Adrenal gland (tissue), 12 donors: ENCODE data around the gene EXOC6. TPM values are rescaled to one million over a fixed set of nuclear protein-coding genes. Genes with fewer than 3 reads are reported as not detected.

ENCODE experiments used
- DNase-seq, 7 donors: peaks; one replicate each; pipeline ENCODE4 v3.0.0-alpha.2; 2019 to 2020
- H3K27ac ChIP-seq, 5 donors: fragments of 200-600 bp; sonication (generic) in 4 of 5; 1 replicate in 3 of 5; 2 replicates in 2 of 5; pipeline versions ENCODE4 v1.5.1 to v1.8.0; 2016 to 2020; ENCODE audit warnings: mild to moderate bottlenecking in 1 of 5
- H3K27me3 ChIP-seq: fragments of 200-600 bp; 2 replicates; pipeline ENCODE4 v1.8.0; 2021
- H3K36me3 ChIP-seq, 2 donors: fragments of 200-600 bp; replicated peaks in 1 of 2; 1 replicate in 1 of 2; 2 replicates in 1 of 2; pipeline versions ENCODE4 v1.5.1 to v1.8.0; 2018 to 2022
- H3K4me1 ChIP-seq, 2 donors: fragments of 200-600 bp; replicated peaks in 1 of 2; 1 replicate in 1 of 2; 2 replicates in 1 of 2; pipeline versions ENCODE4 v1.5.1 to v1.8.0; 2018 to 2021
- H3K4me3 ChIP-seq, 4 donors: fragments of 200-600 bp; sonication (generic) in 3 of 4; one replicate each; pipeline ENCODE4 v1.5.1; 2016 to 2018
- H3K9me3 ChIP-seq, 3 donors: fragments of 200-600 bp; sonication (generic) in 1 of 3; replicated peaks in 1 of 3; 1 replicate in 2 of 3; 2 replicates in 1 of 3; pipeline versions ENCODE4 v1.5.1 to v1.8.0; 2016 to 2021
- CTCF ChIP-seq, 6 experiments: fragments of 450-650 bp in 4 of 6; fragments of 200-600 bp in 2 of 6; sonication (generic) in 1 of 6; IDR thresholded peaks; 1 replicate in 5 of 6; 2 replicates in 1 of 6; pipeline versions ENCODE4 v1.5.1 to v1.8.0; 2016 to 2021; ENCODE audit warnings: antibody characterized with exemption in 6 of 6, mild to moderate bottlenecking in 2 of 6, moderate library complexity in 1 of 6
- POLR2A ChIP-seq, 2 donors: fragments of 450-650 bp; IDR thresholded peaks; one replicate each; pipeline ENCODE4 v1.6.1; 2017; ENCODE audit warnings: antibody characterized with exemption in 2 of 2, mild to moderate bottlenecking in 2 of 2, moderate library complexity in 1 of 2
- WGBS, 4 donors: extraction: QIAGEN DNeasy Blood & Tissue Kit in 2 of 4; methylation state at CpG; one replicate each; pipeline versions ENCODE4 v1.1.5 to v1.1.7; 2013 to 2017; 5-methylcytosine and 5-hydroxymethylcytosine counted together
- intact Hi-C, 2 donors: fragments of 100-400 bp; cut with DNase I; formaldehyde crosslinking; loops; one replicate each; pipeline versions ENCODE4 v1.14.1 to v1.15.0; 2022 to 2023
- polyA plus RNA-seq, 3 donors: library from polyadenylated mRNA; stranded (reverse); fragments of 200-250 nt in 2 of 3; fragments of 350-450 nt in 1 of 3; fragmentation: Illumina TruSeq in 1 of 3; extraction: RNeasy Lipid Tissue Mini Kit (QIAGEN cat#74804) in 1 of 3; gene quantifications; one replicate each; pipeline ENCODE4 v1.2.3, GENCODE V29; 2013 to 2014
- total RNA-seq, 9 donors: library from RNA; depleted of rRNA in 4 of 9; stranded (reverse); fragments of >200 nt in 4 of 9; fragments of 120-200 nt in 1 of 9; fragmentation: NEBNext Ultra II Directional in 1 of 9; extraction: Animal tissue kit (Norgen Biotek cat#: 25700) in 1 of 9; gene quantifications; one replicate each; pipeline versions ENCODE4 v1.1.0 to v1.2.4, GENCODE V29; 2013 to 2023
- donor health status: healthy with polysubstance abuse.
- donor health status: Bipolar disorder and iron deficiency.
- donor health status: DM: yes; HTN: yes; CAD: no.
- donor health status: DM: no; HTN: no; CAD: no.
- donor health status: DM: no; HTN: no; CAD: no.
- donor health status: DM: yes; HTN: yes; CAD: no.

The EXOC6 gene
- total and polyA plus RNA-seq, 12 donors = 7.1 to 60.1 (median 25.7) TPM

GRCh38 chr10:92822964-92823363 is 25.4 kb upstream of the EXOC6 start:
- H3K27me3 ChIP-seq = no peaks in the 10 kb centered on the region
- intact Hi-C loops = no loop called here
- TF ChIP-seq POLR2A (IDR thresholded peaks at IDR 0.05) (no peak), CTCF (IDR thresholded peaks at IDR 0.05) (peak; percentile 15 to 55 (median 37))
- no peak overlapping the region for H3K4me3 ChIP-seq
- 43 to 50% (median 46%) methylated on average over 9 of the region's 9 CpGs for WGBS, 4 donors
- no peaks in the 10 kb centered on the region for H3K9me3 ChIP-seq
- DNase-seq = no peak
- peaks cover 12 to 14% of the 10 kb centered on the region in 2 donors for H3K4me1 ChIP-seq
- H3K36me3 ChIP-seq = no peaks in the 10 kb centered on the region
- peak overlapping the region in 4 of 5 donors; percentile 22 to 81 (median 71) for H3K27ac ChIP-seq

- intact Hi-C loops = no loop called here
- Histone ChIP-seq H3K36me3 (no peaks in the 10 kb centered on the region), H3K27me3 (no peaks in the 10 kb centered on the region), H3K4me1 (peaks cover 18 to 25% of the 10 kb centered on the region in 2 donors), H3K27ac (no peak overlapping the region), H3K9me3 (no peaks in the 10 kb centered on the region), H3K4me3 (no peak overlapping the region)
- 64 to 81% (median 73%) methylated on average over 5 of the region's 5 CpGs for WGBS, 4 donors
- TF ChIP-seq POLR2A (IDR thresholded peaks at IDR 0.05) (no peak), CTCF (IDR thresholded peaks at IDR 0.05) (no peak)
- no peak for DNase-seq
Observed at GRCh38 chr10:92826061-92826460, 22.3 kb upstream of the EXOC6 start.

GRCh38 chr10:92826504-92826903 is 21.8 kb upstream of the EXOC6 start:
- Histone ChIP-seq H3K27me3 (no peaks in the 10 kb centered on the region), H3K9me3 (no peaks in the 10 kb centered on the region), H3K27ac (no peak overlapping the region), H3K4me3 (no peak overlapping the region), H3K4me1 (peaks cover 22 to 30% of the 10 kb centered on the region in 2 donors), H3K36me3 (no peaks in the 10 kb centered on the region)
- intact Hi-C loops = no loop called here
- TF ChIP-seq POLR2A (IDR thresholded peaks at IDR 0.05) = no peak
- no peak for TF ChIP-seq CTCF (IDR thresholded peaks at IDR 0.05)
- no peak for DNase-seq

- DNase-seq = peak in 6 of 7 donors; percentile 38 to 73 (median 63)
- H3K4me1 ChIP-seq = peaks cover 12 to 31% of the 10 kb centered on the region in 2 donors
- H3K27ac ChIP-seq = peak overlapping the region in 3 of 5 donors; percentile 14 to 37 (median 23)
- intact Hi-C loops = no loop called here
- no peaks in the 10 kb centered on the region for H3K36me3 ChIP-seq
- 63 to 72% (median 65%) methylated on average over 10 of the region's 10 CpGs for WGBS, 4 donors
- no peaks in the 10 kb centered on the region for H3K27me3 ChIP-seq
- H3K9me3 ChIP-seq = no peaks in the 10 kb centered on the region
- H3K4me3 ChIP-seq = no peak overlapping the region
- TF ChIP-seq CTCF (IDR thresholded peaks at IDR 0.05) (no peak), POLR2A (IDR thresholded peaks at IDR 0.05) (no peak)
Observed at GRCh38 chr10:92829042-92829785, 19.1 kb upstream of the EXOC6 start.
